ENCODE data around the gene SLCO1C1. TPM values are rescaled to one million over a fixed set of nuclear protein-coding genes. Genes with fewer than 3 reads are reported as not detected.

SLCO1C1 gene
- total RNA-seq, 1 experiment from 2014 or later: not detected

DNA sequence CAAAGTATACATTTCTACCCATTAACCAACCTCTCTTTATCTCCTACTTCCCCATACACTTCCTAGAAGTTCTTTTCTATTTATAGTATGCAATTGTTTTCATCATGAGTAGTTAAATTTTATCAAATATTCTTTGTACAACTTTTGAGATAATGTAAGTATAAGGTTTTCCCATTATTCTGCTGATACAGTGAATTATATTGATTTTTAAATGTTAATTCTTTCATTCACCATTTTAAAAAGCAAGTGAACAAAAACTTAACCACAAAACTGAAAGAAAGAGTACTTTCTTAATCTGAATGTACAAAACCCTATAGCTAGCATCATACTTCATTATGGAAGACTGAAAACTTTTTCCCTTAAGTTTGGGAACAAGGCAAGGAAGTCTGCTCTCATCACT lies 105.9 kb downstream of the SLCO1C1 start:
- Histone ChIP-seq H3K4me1 (ENCODE audit: control insufficient read depth in 1 of 2, insufficient read depth in 2 of 2, low read length in 2 of 2) (no peaks in the 10 kb centered on the region), H3K36me3 (ENCODE audit: control insufficient read depth in 1 of 2, insufficient read depth in 2 of 2, low read length in 2 of 2) (no peaks in the 10 kb centered on the region), H3K27me3 (ENCODE audit: insufficient read depth, low read length) (no peaks in the 10 kb centered on the region), H3K9me2 (ENCODE audit: insufficient read depth) (no peaks in the 10 kb centered on the region), H3K4me2 (ENCODE audit: low read length) (no peak overlapping the region), H3K9ac (ENCODE audit: low read length) (no peak overlapping the region), H3K9me3 (ENCODE audit: control insufficient read depth in 1 of 2, insufficient read depth in 1 of 2, low read depth in 1 of 2, low read length in 2 of 2) (no peaks in the 10 kb centered on the region), H3K4me3 (replicated peaks in 1 of 2; ENCODE audit: low read depth in 1 of 2, low read length in 2 of 2) (no peak overlapping the region), H2AFZ (ENCODE audit: low read depth, low read length, poor library complexity, severe bottlenecking) (no peak overlapping the region), H4K20me1 (ENCODE audit: insufficient read depth) (no peaks in the 10 kb centered on the region), H3K27ac (ENCODE audit: low read depth, low read length) (no peak overlapping the region), H3K79me2 (ENCODE audit: insufficient read depth, low read length) (no peaks in the 10 kb centered on the region)
- no peak for DNase-seq (ENCODE audit: low read depth, low spot score)
- ATAC-seq: no peak
- no TSS peak for BruUV-seq (replicated peaks)
- TF ChIP-seq, protein P1, sequence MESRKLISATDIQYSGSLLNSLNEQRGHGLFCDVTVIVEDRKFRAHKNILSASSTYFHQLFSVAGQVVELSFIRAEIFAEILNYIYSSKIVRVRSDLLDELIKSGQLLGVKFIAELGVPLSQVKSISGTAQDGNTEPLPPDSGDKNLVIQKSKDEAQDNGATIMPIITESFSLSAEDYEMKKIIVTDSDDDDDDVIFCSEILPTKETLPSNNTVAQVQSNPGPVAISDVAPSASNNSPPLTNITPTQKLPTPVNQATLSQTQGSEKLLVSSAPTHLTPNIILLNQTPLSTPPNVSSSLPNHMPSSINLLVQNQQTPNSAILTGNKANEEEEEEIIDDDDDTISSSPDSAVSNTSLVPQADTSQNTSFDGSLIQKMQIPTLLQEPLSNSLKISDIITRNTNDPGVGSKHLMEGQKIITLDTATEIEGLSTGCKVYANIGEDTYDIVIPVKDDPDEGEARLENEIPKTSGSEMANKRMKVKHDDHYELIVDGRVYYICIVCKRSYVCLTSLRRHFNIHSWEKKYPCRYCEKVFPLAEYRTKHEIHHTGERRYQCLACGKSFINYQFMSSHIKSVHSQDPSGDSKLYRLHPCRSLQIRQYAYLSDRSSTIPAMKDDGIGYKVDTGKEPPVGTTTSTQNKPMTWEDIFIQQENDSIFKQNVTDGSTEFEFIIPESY (IDR thresholded peaks at IDR 0.05; ENCODE audit: extremely low read depth, insufficient replicate concordance, low read length): no peak
- TF ChIP-seq RAD21 (IDR thresholded peaks at IDR 0.05; ENCODE audit: low read depth) (no peak), YY1 (IDR thresholded peaks at IDR 0.05; ENCODE audit: extremely low read depth, insufficient replicate concordance, low read depth, low read length) (no peak), EZH2 (IDR thresholded peaks at IDR 0.05) (no peak), JUND (IDR thresholded peaks at IDR 0.05) (no peak)
- POLR2A ChIA-PET: no interaction called here
- RAD21 ChIA-PET (ENCODE audit: low non-redundant PET in 1 of 2, low total read pairs in 2 of 2, uncharacterized antibody in 2 of 2, unreplicated experiment in 2 of 2): no interaction called here
- intact Hi-C loops (cut with micrococcal nuclease): no loop called here
- CTCF ChIA-PET: no interaction called here

Other genes with a start within 250 kb of the SLCO1C1 start
- 5.4 TPM for gene SLCO1B3, start 115.4 kb downstream of the SLCO1C1 start, total RNA-seq (2021; ENCODE audit: unreplicated experiment)

Measured in HCT116 (cell line).